Measurements from ENCODE around the gene HAVCR1.

The HAVCR1 gene

DNA sequence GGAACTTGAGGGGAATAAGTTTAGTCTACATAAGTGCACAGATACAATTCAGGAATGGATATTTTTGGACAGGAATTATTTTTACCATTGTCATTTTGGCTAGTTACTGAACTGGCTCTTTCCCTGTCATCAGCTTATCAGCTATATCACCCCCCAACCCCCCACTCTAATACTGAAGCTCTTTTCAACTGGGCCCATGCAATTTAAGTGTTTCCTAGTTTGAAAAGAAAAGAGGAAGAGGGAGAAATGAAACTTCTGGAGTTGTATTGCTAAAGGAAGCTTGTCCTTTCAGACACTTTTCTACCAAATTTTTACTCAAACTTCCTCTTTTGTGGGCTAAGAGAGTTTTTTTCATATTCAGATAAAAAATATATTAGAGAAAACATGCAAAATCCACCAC, 77.4 kb downstream of the HAVCR1 start:
- no peak for DNase-seq
